NB4 (cell line): ENCODE data around the gene ZNF239.

Source experiments
- CTCF ChIP-seq: IDR thresholded peaks from one replicate; pipeline ENCODE4 v1.5.1; 2012; ENCODE audit warnings: low read depth, low read length
- MAX ChIP-seq: IDR thresholded peaks from 2 replicates; pipeline ENCODE4 v1.6.1; 2011; ENCODE audit warnings: low read depth, low read length
- MYC ChIP-seq: IDR thresholded peaks from 2 replicates; pipeline ENCODE4 v1.6.1; 2011; ENCODE audit warnings: low read depth, low read length
- POLR2A ChIP-seq: IDR thresholded peaks from 2 replicates; pipeline ENCODE4 v1.6.1; 2011; ENCODE audit warnings: mild to moderate bottlenecking; ENCODE audit not compliant: insufficient read length; ENCODE audit errors: extremely low read depth

- TF ChIP-seq CTCF (no peak), POLR2A (no peak), MAX (no peak), MYC (no peak)
Observed at GRCh38 chr10:43594944-43595589, 20.7 kb upstream of the ZNF239 start.
